Liver (tissue), 9 donors: ENCODE data around the gene TNS4. TPM values are rescaled to one million over a fixed set of nuclear protein-coding genes. Genes with fewer than 3 reads are reported as not detected.

Experiments
- DNase-seq: peaks from one replicate; pipeline ENCODE4 v3.0.0-alpha.2; 2017; ENCODE audit warnings: low spot score
- H3K27ac ChIP-seq, 2 donors: one replicate each; pipeline ENCODE4 v1.7.0; 2013; ENCODE audit warnings: inconsistent platforms in 2 of 2, low read length in 2 of 2, control low read depth in 1 of 2, low read depth in 1 of 2, mild to moderate bottlenecking in 1 of 2
- H3K27me3 ChIP-seq, 4 donors: one replicate each; pipeline versions ENCODE4 v1.6.1 to v1.7.0; 2013; ENCODE audit warnings: low read length in 3 of 4, inconsistent platforms in 1 of 4, mild to moderate bottlenecking in 1 of 4, moderate library complexity in 1 of 4; ENCODE audit not compliant: control insufficient read depth in 4 of 4, insufficient read depth in 4 of 4
- H3K36me3 ChIP-seq, 4 donors: one replicate each; pipeline versions ENCODE4 v1.6.1 to v1.7.0; 2013; ENCODE audit warnings: low read length in 3 of 4, mild to moderate bottlenecking in 3 of 4, low read depth in 1 of 4, moderate library complexity in 1 of 4; ENCODE audit not compliant: control insufficient read depth in 4 of 4, insufficient read depth in 3 of 4
- H3K4me1 ChIP-seq, 4 donors: one replicate each; pipeline versions ENCODE4 v1.6.1 to v1.7.0; 2013; ENCODE audit warnings: low read length in 3 of 4, mild to moderate bottlenecking in 3 of 4, moderate library complexity in 1 of 4; ENCODE audit not compliant: control insufficient read depth in 4 of 4, insufficient read depth in 4 of 4
- H3K4me3 ChIP-seq, 3 donors: one replicate each; pipeline versions ENCODE4 v1.6.1 to v1.7.0; 2013; ENCODE audit warnings: low read length in 3 of 3, control low read depth in 1 of 3, low read depth in 1 of 3, mild to moderate bottlenecking in 1 of 3
- H3K9ac ChIP-seq, 2 donors: one replicate each; pipeline ENCODE4 v1.7.0; 2013; ENCODE audit warnings: low read length in 2 of 2, mild to moderate bottlenecking in 2 of 2, moderate library complexity in 2 of 2, control low read depth in 1 of 2, low read depth in 1 of 2
- H3K9me3 ChIP-seq, 4 donors: one replicate each; pipeline versions ENCODE4 v1.6.1 to v1.7.0; 2013; ENCODE audit warnings: low read length in 3 of 4; ENCODE audit not compliant: control insufficient read depth in 4 of 4
- EGR1 ChIP-seq, 2 donors: IDR thresholded peaks; 2 replicates each; pipeline ENCODE4 v1.6.1; 2016 to 2018; ENCODE audit warnings: antibody characterized with exemption in 2 of 2, low read depth in 2 of 2
- FOXA1 ChIP-seq: IDR thresholded peaks from 2 replicates; pipeline ENCODE4 v1.6.1; 2016; ENCODE audit warnings: antibody characterized with exemption
- HNF4G ChIP-seq: IDR thresholded peaks from 2 replicates; pipeline ENCODE4 v1.6.1; 2016; ENCODE audit warnings: antibody characterized with exemption
- JUND ChIP-seq, 2 donors: IDR thresholded peaks; 2 replicates each; pipeline ENCODE4 v1.6.1; 2016; ENCODE audit warnings: antibody characterized with exemption in 2 of 2
- NR2F2 ChIP-seq: IDR thresholded peaks from 2 replicates; pipeline ENCODE4 v1.6.1; 2016; ENCODE audit warnings: antibody characterized with exemption
- RAD21 ChIP-seq, 2 donors: IDR thresholded peaks; 2 replicates each; pipeline ENCODE4 v1.6.1; 2016; ENCODE audit warnings: antibody characterized with exemption in 2 of 2, mild to moderate bottlenecking in 2 of 2
- SP1 ChIP-seq: IDR thresholded peaks from 2 replicates; pipeline ENCODE4 v1.6.1; 2018; ENCODE audit warnings: antibody characterized with exemption, mild to moderate bottlenecking
- TAF1 ChIP-seq: conservative IDR thresholded peaks from 2 replicates; pipeline ENCODE4 v1.6.1; 2016; ENCODE audit warnings: antibody characterized with exemption, mild to moderate bottlenecking
- YY1 ChIP-seq: IDR thresholded peaks from 2 replicates; pipeline ENCODE4 v1.6.1; 2016; ENCODE audit warnings: antibody characterized with exemption, mild to moderate bottlenecking
- WGBS: extraction: QIAGEN DNeasy Blood & Tissue Kit; methylation state at CpG from one replicate; pipeline ENCODE4 v1.1.7; 2013; 5-methylcytosine and 5-hydroxymethylcytosine counted together
- polyA plus RNA-seq, 2 donors: library from polyadenylated mRNA; stranded (reverse) in 1 of 2; unstranded in 1 of 2; fragments of 200-250 nt in 1 of 2; fragments of >200 nt in 1 of 2; fragmentation: Nextera tagmentation in 1 of 2; extraction: Ambion mirVana in 1 of 2; gene quantifications; one replicate each; pipeline versions ENCODE4 v1.2.1 to v1.2.3, GENCODE V29; 2013 to 2015
- total RNA-seq, 2 donors: library from RNA; depleted of rRNA; stranded (reverse); fragments of >200 nt; gene quantifications; one replicate each; pipeline ENCODE4 v1.2.3, GENCODE V29; 2014
- TF ChIP-seq, protein P1 (sequence below): IDR thresholded peaks from 2 replicates; pipeline ENCODE4 v1.6.1; 2016; ENCODE audit warnings: antibody characterized with exemption, mild to moderate bottlenecking
- TF ChIP-seq, protein P2 (sequence below): IDR thresholded peaks from 2 replicates; pipeline ENCODE4 v1.6.1; 2016; ENCODE audit warnings: antibody characterized with exemption
- TF ChIP-seq, protein P3 (sequence below): IDR thresholded peaks from 2 replicates; pipeline ENCODE4 v1.6.1; 2016; ENCODE audit warnings: antibody characterized with exemption
- TF ChIP-seq, protein P4 (sequence below): IDR thresholded peaks from 2 replicates; pipeline ENCODE4 v1.6.1; 2016; ENCODE audit warnings: antibody characterized with exemption
- TF ChIP-seq, protein P5 (sequence below): fragments of 150-350 bp; IDR thresholded peaks from 2 replicates; pipeline ENCODE4 v1.5.1; 2017; ENCODE audit warnings: improper control_type of control experiment, low read depth, low read length; ENCODE audit not compliant: missing input control
- donor health status: healthy.
- donor health status: healthy.
- donor health status: healthy.
- donor health status: healthy.
- donor health status: healthy.

TNS4 gene, protein sequence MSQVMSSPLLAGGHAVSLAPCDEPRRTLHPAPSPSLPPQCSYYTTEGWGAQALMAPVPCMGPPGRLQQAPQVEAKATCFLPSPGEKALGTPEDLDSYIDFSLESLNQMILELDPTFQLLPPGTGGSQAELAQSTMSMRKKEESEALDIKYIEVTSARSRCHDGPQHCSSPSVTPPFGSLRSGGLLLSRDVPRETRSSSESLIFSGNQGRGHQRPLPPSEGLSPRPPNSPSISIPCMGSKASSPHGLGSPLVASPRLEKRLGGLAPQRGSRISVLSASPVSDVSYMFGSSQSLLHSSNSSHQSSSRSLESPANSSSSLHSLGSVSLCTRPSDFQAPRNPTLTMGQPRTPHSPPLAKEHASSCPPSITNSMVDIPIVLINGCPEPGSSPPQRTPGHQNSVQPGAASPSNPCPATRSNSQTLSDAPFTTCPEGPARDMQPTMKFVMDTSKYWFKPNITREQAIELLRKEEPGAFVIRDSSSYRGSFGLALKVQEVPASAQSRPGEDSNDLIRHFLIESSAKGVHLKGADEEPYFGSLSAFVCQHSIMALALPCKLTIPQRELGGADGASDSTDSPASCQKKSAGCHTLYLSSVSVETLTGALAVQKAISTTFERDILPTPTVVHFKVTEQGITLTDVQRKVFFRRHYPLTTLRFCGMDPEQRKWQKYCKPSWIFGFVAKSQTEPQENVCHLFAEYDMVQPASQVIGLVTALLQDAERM
- under 1 TPM in 1 of 2 donors, not detected in 1; 0.08 TPM for total RNA-seq
- polyA plus RNA-seq, result not detected

DNA sequence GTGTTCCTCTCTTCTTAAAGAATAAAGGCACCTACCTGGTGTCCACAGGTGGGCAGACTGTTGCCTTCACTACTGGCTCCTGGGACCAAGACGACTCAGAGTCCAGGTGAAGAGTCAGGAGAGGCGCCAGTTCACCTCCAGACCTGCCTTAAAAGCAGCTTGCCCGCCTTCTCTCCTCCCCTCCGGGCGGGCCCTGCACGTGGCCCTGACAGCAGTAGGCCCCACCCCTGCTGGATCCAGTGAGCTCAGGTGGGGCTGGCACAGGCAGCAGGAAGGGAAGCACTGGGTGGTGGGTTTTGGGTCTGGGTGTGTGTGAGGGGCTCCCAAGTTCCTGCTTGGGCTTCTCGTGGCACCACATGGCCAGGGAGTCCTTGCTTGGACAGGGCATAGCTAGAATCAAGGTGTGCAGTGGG, at the start of gene TNS4:
Gene TNS4 (minus strand): TSS at position 125 of the 413 bp plus-strand sequence. CDS start 5,198 bp downstream, outside the sequence.
- 83% methylated on average over 7 of the region's 7 CpGs for WGBS
- H3K27ac ChIP-seq, result no peak within 1 kb of the TSS
- no peak within 1 kb of the TSS for H3K4me3 ChIP-seq
- peaks cover 0 to 10% (median 4%) of the 10 kb centered on the region in 4 donors for H3K4me1 ChIP-seq
- H3K9me3 ChIP-seq, result no peaks in the 10 kb centered on the region
- H3K9ac ChIP-seq, result no peak within 1 kb of the TSS
- TF ChIP-seq FOXA1, result no peak
- no peak for TF ChIP-seq JUND (IDR thresholded peaks at IDR 0.05)
- no peak for DNase-seq
- no peaks in the 10 kb centered on the region for H3K27me3 ChIP-seq
- H3K36me3 ChIP-seq, result no peaks in the 10 kb centered on the region

DNA sequence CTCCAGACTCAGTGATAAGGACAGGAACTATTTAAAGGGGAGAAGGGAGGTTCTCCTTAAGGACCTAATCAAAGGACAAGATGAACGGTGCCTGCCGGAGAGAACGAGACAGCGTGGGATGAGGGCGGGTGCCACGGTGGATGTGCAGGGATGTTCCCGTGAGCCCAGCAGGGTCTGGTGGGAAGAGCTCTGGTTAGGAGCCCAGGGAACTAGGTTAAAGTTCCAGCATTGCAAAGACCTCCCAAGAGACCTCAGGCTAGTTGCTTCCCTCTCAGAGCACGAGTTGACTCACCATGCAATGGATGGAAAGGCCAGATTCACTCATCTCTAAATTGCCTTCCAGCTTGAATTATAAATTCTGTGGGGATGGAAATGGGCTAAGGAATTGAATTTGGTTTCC, 49.2 kb upstream of the TNS4 start:
- H3K9me3 ChIP-seq, result no peaks in the 10 kb centered on the region
- H3K4me3 ChIP-seq, result no peak overlapping the region
- H3K27me3 ChIP-seq, result no peaks in the 10 kb centered on the region
- no peaks in the 10 kb centered on the region for H3K36me3 ChIP-seq
- no peak for DNase-seq
- peak overlapping the region; percentile 90 to 94 for H3K27ac ChIP-seq
- 90% methylated on average over 8 of the region's 8 CpGs for WGBS
- H3K9ac ChIP-seq, result no peak overlapping the region
- peaks cover 21 to 69% (median 48%) of the 10 kb centered on the region in 4 donors for H3K4me1 ChIP-seq
- TF ChIP-seq EGR1 (IDR thresholded peaks at IDR 0.05; ENCODE audit: low read depth in 2 of 2) (no peak), YY1 (no peak), SP1 (no peak), TAF1 (no peak), HNF4G (no peak), RAD21 (IDR thresholded peaks at IDR 0.05) (no peak), NR2F2 (no peak)
- TF ChIP-seq, protein P1, sequence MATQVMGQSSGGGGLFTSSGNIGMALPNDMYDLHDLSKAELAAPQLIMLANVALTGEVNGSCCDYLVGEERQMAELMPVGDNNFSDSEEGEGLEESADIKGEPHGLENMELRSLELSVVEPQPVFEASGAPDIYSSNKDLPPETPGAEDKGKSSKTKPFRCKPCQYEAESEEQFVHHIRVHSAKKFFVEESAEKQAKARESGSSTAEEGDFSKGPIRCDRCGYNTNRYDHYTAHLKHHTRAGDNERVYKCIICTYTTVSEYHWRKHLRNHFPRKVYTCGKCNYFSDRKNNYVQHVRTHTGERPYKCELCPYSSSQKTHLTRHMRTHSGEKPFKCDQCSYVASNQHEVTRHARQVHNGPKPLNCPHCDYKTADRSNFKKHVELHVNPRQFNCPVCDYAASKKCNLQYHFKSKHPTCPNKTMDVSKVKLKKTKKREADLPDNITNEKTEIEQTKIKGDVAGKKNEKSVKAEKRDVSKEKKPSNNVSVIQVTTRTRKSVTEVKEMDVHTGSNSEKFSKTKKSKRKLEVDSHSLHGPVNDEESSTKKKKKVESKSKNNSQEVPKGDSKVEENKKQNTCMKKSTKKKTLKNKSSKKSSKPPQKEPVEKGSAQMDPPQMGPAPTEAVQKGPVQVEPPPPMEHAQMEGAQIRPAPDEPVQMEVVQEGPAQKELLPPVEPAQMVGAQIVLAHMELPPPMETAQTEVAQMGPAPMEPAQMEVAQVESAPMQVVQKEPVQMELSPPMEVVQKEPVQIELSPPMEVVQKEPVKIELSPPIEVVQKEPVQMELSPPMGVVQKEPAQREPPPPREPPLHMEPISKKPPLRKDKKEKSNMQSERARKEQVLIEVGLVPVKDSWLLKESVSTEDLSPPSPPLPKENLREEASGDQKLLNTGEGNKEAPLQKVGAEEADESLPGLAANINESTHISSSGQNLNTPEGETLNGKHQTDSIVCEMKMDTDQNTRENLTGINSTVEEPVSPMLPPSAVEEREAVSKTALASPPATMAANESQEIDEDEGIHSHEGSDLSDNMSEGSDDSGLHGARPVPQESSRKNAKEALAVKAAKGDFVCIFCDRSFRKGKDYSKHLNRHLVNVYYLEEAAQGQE, result no peak
- TF ChIP-seq, protein P2, sequence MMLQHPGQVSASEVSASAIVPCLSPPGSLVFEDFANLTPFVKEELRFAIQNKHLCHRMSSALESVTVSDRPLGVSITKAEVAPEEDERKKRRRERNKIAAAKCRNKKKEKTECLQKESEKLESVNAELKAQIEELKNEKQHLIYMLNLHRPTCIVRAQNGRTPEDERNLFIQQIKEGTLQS, result no peak
- TF ChIP-seq, protein P3, sequence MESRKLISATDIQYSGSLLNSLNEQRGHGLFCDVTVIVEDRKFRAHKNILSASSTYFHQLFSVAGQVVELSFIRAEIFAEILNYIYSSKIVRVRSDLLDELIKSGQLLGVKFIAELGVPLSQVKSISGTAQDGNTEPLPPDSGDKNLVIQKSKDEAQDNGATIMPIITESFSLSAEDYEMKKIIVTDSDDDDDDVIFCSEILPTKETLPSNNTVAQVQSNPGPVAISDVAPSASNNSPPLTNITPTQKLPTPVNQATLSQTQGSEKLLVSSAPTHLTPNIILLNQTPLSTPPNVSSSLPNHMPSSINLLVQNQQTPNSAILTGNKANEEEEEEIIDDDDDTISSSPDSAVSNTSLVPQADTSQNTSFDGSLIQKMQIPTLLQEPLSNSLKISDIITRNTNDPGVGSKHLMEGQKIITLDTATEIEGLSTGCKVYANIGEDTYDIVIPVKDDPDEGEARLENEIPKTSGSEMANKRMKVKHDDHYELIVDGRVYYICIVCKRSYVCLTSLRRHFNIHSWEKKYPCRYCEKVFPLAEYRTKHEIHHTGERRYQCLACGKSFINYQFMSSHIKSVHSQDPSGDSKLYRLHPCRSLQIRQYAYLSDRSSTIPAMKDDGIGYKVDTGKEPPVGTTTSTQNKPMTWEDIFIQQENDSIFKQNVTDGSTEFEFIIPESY, result no peak
- TF ChIP-seq, protein P4, sequence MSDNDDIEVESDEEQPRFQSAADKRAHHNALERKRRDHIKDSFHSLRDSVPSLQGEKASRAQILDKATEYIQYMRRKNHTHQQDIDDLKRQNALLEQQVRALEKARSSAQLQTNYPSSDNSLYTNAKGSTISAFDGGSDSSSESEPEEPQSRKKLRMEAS, result no peak
- TF ChIP-seq, protein P5, sequence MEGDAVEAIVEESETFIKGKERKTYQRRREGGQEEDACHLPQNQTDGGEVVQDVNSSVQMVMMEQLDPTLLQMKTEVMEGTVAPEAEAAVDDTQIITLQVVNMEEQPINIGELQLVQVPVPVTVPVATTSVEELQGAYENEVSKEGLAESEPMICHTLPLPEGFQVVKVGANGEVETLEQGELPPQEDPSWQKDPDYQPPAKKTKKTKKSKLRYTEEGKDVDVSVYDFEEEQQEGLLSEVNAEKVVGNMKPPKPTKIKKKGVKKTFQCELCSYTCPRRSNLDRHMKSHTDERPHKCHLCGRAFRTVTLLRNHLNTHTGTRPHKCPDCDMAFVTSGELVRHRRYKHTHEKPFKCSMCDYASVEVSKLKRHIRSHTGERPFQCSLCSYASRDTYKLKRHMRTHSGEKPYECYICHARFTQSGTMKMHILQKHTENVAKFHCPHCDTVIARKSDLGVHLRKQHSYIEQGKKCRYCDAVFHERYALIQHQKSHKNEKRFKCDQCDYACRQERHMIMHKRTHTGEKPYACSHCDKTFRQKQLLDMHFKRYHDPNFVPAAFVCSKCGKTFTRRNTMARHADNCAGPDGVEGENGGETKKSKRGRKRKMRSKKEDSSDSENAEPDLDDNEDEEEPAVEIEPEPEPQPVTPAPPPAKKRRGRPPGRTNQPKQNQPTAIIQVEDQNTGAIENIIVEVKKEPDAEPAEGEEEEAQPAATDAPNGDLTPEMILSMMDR, result no peak
